NCI-H2196 treated with DMSO at 0.1 percent for 48 hours (cell line): ENCODE results near the gene LIMS2.

Experiments used
- DNase-seq: peaks from one replicate; lab custom pipeline; 2025; ENCODE audit not compliant: unreplicated experiment; lab: John Stamatoyannopoulos, UW

Gene LIMS2

GRCh38 chr2:127607399-127607908, 67.9 kb downstream of the LIMS2 start:
- DNase-seq: no peak

- DNase-seq: no peak
These were observed 68.5 kb downstream of the LIMS2 start for GRCh38 chr2:127606625-127607398.

- no peak for DNase-seq
These were observed 69.6 kb downstream of the LIMS2 start for GRCh38 chr2:127605691-127606263.

- DNase-seq: no peak
These were observed 70.3 kb downstream of the LIMS2 start for GRCh38 chr2:127604986-127605385.

GRCh38 chr2:127599211-127599610, 76.1 kb downstream of the LIMS2 start:
- no peak for DNase-seq

GRCh38 chr2:127598711-127599110, 76.6 kb downstream of the LIMS2 start:
- no peak for DNase-seq

- no peak for DNase-seq
These were observed 77.3 kb downstream of the LIMS2 start for GRCh38 chr2:127597984-127598380.

- no peak for DNase-seq
These were observed 78.0 kb downstream of the LIMS2 start for GRCh38 chr2:127597046-127597983.

GRCh38 chr2:127596311-127597045, 78.9 kb downstream of the LIMS2 start:
- no peak for DNase-seq

- DNase-seq: no peak
These were observed 81.2 kb downstream of the LIMS2 start for GRCh38 chr2:127594116-127594591.

- DNase-seq: no peak
These were observed 81.9 kb downstream of the LIMS2 start for GRCh38 chr2:127593228-127594115.

- DNase-seq: no peak
These were observed 82.5 kb downstream of the LIMS2 start for GRCh38 chr2:127592761-127593227.

- no peak for DNase-seq
These were observed 84.0 kb downstream of the LIMS2 start for GRCh38 chr2:127591221-127591923.

GRCh38 chr2:127590386-127591190, 84.7 kb downstream of the LIMS2 start:
- no peak for DNase-seq

GRCh38 chr2:127589841-127590240, 85.5 kb downstream of the LIMS2 start:
- no peak for DNase-seq

- no peak for DNase-seq
These were observed 86.0 kb downstream of the LIMS2 start for GRCh38 chr2:127589358-127589757.
